ENCODE results near the gene OR4C3.
"Not testable (repeated sequence)": the region's sequence is repeated elsewhere in the genome, so short reads cannot be mapped to it uniquely, and the experiment has no call there.

Gene OR4C3

GRCh38 chr11:48324620-48325019 lies at the start of gene OR4C3:
Gene OR4C3, plus strand, starts transcription at chr11:48324920. Its CDS starts 102 bp downstream, at chr11:48325022.
- FAIRE-seq, result not testable (repeated sequence)

GRCh38 chr11:48305923-48306322 lies 18.8 kb upstream of the OR4C3 start, which contains the start of gene OR4S1:
Gene OR4S1, plus strand, starts transcription at chr11:48306223. Its CDS starts 0 bp downstream, at chr11:48306223.
- FAIRE-seq, result peak; percentile 87

DNA sequence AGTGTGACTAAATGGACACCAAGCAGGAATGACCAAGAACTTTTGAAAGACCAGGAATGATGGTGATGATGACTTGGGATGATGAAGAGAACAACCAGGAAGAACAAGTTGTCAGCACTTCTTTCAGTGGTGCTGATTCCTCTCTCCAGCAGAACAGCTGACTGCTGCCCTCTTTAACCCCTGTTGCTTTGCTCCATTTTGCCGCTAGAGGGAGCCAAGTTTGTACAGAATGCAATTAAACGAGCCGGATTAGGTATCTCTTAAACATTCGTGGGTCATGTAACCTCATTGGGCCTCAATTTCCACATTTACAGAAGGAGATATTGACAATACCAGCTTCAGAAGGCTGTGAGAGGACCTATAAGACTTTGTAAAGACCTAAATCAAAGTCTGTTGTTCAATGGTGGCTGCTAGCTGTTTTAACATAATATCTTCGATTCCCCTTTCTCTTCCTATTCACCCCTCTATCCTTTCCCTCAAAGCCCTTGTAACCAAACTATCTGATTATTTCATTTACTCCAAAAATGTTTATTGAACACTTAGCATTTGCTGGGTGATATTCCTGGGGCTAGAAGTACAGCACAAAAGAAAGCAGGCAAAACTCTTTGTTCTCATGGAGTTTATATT lies 16.8 kb upstream of the OR4C3 start:
- FAIRE-seq, result no peak

DNA sequence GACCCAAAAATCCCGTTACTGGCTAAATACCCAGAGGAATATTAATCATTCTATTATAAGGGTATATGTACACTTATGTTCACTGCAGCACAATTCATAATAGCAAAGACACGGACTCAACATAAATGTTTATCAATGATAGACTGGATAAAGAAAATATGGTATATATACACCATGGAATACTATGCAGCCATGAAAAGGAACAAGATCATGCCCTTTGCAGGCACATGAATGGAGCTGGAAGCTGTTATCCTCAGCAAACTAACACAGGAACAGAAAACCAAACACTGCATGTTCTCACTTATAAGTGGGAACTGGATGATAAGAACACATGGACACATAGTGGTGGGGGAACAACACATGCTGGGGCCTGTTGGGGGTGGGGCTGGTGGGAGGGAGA lies 11.1 kb upstream of the OR4C3 start:
- not testable (repeated sequence) for FAIRE-seq

- not testable (repeated sequence) for FAIRE-seq
Observed at GRCh38 chr11:48319813-48320212, 4.9 kb upstream of the OR4C3 start.

DNA sequence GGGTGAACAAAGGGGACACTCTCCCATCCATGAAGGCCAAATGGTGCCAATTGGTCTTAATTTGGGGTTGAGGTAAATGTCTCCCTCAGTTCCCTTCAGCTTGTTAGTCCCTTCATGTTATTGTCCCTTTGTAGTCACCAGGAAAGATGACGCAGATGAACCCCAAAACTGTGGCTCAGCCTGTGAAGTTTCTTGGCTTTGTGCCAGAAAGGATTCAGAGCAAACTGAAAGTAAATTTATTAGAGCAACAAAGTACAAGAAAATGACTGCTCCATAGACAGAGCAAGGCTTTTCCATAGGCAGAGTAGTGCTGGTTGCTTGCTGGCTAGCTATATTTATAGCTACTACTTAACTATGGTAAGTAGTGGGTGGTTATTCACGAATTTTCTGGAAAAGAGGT lies 16.7 kb downstream of the OR4C3 start:
- FAIRE-seq, result no peak

DNA sequence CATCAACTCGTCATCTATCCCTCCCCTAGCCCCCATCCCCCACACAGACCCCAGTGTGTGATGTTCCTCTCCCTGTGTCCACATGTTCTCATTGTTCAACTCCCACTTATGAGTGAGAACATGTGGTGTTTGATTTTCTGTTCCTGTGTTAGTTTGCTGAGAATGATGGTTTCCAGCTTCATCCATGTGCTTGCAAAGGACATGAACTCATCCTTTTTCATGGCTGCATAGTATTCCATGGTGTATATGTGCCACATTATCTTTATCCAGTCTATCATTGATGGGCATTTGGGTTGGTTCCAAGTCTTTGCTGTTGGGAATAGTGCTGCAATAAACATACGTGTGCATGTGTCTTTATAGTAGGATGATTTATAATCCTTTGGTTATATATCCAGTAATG lies 17.8 kb downstream of the OR4C3 start:
- not testable (repeated sequence) for FAIRE-seq

DNA sequence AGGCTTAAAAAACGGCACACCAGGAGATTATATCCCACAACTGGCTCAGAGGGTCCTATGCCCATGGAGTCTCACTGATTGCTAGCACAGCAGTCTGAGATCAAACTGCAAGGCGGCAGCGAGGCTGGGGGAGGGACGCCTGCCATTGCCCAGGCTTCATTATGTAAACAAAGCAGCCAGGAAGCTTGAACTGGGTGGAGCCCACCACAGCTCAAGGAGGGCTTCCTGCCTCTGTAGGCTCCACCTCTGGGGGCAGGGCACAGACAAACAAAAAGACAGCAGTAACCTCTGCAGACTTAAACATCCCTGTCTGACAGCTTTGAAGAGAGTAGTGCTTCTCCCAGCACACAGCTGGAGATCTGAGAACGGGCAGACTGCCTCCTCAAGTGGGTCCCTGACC lies 21.6 kb downstream of the OR4C3 start:
- not testable (repeated sequence) for FAIRE-seq

GRCh38 chr11:48354013-48354412 lies 29.3 kb downstream of the OR4C3 start:
- FAIRE-seq, result no peak

GRCh38 chr11:48354677-48355076 lies 30.0 kb downstream of the OR4C3 start:
- no peak for FAIRE-seq

DNA sequence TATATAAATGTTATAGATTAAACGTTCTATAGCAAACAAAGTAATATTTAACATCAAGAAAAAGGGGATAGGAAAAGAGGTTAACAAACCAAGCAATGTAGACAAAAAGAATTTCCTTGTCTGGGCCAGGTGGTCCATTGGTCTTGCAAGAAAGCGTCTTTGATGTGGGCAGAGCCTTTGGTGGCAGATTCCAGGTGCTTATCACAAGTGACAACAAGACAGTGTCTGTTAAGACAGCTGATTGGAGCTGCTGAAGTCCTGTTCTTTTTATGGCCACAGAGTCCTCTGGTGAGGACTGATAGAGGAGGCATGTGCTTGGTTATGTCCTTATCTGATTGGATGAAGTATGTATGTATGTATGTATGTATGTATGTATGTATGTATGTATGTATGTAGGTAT lies 36.6 kb downstream of the OR4C3 start:
- not testable (repeated sequence) for FAIRE-seq

GRCh38 chr11:48366365-48366764 lies 41.6 kb downstream of the OR4C3 start, which contains the start of gene OR4C5:
Gene OR4C5, minus strand, starts transcription at chr11:48366465. Its CDS starts 0 bp downstream, at chr11:48366465.
- FAIRE-seq, result no peak
